Kidney capillary endothelial cell (primary cell): ENCODE data around the gene C19orf12.

Experiments
- DNase-seq: peaks from one replicate; pipeline ENCODE4 v3.0.0-alpha.2; 2018; ENCODE audit warnings: low spot score

Gene C19orf12

GRCh38 chr19:29697523-29698261, 17.4 kb downstream of the C19orf12 start:
- DNase-seq: no peak

DNA sequence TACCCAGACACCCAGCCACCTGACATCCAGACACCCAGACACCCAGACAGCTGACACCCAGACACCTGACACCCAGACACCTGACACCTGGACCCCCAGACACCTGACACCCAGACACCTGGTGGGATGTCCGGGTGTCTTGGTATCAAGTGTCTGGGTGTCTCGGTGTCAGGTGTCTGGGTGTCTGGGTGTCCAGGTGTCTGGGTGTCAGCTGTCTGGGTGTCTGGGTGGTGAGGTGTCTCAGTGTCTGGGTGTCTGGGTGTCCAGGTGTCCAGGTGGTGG, 18.6 kb downstream of the C19orf12 start:
- DNase-seq: no peak

DNA sequence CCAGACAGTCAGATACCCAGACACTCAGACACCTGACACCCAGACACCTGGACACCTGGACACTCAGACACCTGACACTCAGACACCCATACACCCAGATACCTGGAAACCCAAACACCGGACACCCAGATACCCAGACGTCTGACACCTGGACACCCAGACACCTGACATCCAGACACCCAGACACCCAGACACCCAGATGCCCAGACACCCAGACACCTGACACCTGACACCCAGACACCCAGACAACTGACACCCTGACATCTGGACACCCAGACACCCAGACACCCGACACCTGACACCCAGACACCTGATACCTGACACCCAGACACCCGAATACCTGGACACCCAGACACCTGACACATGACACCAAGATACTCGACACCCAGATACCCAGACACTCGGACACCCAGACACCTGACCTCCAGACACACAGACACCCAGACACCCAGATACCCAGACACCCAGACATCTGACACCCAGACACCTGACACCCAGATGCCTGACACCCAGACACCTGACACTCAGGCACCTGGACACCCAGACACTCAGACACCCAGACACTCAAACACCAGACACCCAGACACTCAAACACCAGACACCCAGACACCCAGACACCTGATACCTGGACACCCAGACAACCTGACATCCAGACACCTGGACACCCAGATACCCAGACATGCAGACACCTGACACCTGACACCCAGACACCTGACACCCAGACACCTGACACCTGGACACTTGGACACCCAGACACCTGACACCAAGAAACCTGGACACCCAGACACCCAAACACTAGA, 19.1 kb downstream of the C19orf12 start:
- DNase-seq: no peak

- peak; percentile 73 for DNase-seq
These were observed 20.1 kb downstream of the C19orf12 start for GRCh38 chr19:29694669-29695627.

DNA sequence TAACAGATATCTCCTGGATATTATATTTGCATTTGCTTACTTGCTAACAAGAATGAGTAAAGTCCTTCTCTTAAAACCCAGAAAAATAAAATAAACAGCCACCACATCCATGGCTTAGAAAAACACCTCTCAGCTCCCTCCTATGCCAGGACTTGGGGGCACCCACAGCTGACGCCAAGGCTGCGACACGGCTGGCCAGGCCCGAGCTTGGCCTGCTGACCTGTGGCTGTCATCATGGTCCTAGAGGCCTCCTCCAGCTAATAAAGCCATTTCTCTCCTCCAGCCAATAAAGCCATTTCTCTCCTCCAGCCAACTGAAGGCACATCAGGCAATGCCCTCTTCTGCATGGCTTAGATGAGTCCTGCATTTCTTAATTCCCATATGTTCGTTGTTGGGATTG, 20.9 kb downstream of the C19orf12 start:
- DNase-seq: no peak

GRCh38 chr19:29690842-29691241, 24.2 kb downstream of the C19orf12 start:
- DNase-seq: peak; percentile 25

DNA sequence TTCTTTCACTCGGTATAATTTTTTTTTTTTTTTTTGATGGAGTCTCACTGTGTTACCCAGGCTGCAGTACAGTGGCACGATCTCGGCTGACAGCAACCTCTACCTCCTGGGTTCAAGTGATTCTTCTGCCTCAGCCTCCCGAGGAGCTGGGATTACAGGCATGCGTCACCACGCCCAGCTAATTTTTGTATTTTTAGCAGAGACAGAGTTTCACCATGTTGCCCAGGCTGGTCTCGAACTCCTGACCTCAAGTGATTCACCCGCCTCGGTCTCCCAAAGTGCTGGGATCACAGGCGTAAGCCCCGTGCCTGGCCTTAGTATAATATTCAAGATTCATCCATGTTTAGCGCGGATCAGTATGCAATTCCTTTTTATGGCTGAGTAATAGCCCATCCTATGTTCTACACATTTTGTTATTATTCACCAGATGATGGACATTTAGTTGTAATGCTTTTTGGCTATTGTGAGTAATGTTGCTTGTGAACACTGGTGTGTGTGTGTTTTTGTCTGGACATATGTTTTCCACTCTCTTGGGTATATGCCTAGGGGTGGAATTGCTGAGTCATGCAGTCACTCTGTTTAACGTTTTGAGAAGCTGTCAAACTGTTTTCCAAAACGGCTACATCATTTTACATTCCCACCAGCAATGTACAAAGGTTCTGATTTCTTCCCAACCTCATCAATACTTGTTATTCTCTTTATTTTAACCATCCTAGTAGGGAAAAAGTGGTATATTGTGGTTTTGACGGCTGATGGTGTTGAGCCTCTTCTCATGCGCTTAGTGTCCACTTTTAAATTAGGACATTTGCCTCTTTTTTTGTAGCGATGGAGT, 26.9 kb downstream of the C19orf12 start:
- DNase-seq: no peak

GRCh38 chr19:29687244-29687896, 27.7 kb downstream of the C19orf12 start:
- no peak for DNase-seq

GRCh38 chr19:29686285-29686805, 28.7 kb downstream of the C19orf12 start:
- no peak for DNase-seq

GRCh38 chr19:29685326-29685725, 29.7 kb downstream of the C19orf12 start:
- DNase-seq: no peak

- no peak for DNase-seq
These were observed 32.1 kb downstream of the C19orf12 start for GRCh38 chr19:29683009-29683408.

DNA sequence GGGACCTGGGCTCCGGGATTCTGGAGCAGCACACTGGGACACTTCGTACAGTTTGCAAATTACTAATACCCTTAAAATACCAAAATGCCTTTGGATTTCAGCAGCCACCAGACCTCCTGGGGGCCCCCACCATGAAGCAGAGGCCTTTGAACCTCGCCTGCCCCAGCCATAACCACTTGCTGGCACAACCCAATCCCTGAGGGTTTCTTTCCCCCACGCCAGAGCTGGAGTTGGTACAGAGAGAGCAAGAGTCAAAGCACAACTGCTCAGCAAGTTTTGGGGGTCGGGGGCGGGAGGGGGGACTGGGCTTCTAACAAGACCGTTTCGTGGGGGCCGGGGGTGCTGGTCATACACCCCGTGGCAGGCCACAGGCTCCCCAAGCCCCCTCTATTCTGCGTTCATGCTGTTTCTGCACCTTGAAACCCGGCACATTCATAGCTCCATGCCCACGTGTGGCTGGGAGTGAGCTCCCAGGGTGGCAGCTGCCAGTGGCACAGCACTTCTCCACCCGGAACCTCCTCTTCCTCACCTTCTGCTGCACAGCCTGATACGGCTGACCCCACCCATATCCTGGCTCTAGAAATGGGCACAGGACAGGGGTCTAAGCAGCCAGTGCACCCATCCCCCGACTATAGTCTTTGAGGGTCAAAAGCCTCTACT, 32.7 kb downstream of the C19orf12 start:
- DNase-seq: no peak

- DNase-seq: no peak
These were observed 33.4 kb downstream of the C19orf12 start for GRCh38 chr19:29681422-29682235.

DNA sequence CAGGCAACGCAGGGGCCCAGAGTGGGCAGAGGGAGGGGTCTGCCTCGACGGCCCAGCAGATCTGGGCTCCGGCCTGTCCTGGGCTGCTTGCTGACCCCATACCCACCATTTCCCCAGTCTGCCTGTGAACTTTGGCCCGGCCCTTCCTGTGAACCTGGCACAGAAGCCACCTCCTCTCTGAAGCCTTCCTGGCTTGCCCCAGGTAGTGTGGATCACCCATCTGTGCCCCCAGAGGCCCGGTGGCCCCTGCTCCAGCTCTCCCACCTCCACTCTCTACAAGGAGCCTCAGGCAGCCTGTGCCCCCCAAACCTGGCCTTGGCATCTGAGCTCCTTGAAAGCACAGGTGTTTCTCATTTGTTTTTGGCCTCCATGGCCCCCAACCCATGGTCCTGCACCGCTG, 34.1 kb downstream of the C19orf12 start:
- no peak for DNase-seq

- DNase-seq: peak; percentile 78
These were observed 34.6 kb downstream of the C19orf12 start for GRCh38 chr19:29680447-29680846.

- no peak for DNase-seq
These were observed 35.4 kb downstream of the C19orf12 start for GRCh38 chr19:29679598-29680210.

DNA sequence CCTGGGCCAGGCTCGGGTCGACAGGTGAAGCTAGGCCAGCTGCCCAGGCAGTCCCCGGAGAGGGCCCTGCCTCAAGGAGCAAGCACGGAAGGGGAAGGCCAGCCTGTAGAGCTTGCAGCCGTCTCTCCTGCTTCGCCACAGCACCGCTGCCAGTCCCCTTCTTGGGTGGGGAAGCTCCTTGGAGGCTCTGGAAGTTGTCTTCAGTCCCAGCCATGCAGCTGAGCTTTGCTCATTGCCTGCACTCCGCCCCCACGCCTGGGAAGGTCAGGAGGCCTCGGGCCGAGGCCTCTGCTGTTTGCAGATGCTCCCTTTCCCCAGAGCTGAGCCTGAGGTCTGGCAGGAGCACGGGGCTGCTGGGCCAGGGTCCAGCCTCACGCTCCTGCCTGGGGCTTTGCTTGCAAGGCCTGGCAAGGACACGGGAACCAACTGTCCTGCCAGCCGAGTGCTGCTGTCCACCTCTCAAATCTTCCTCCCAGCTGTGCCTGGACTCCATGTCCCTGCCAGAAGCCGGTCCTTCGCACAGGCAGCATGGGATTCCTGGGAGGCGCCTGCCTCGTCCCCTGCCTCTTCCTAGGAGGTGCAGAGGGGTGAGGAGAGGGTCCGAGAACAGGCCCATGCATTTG, 36.5 kb downstream of the C19orf12 start:
- DNase-seq: no peak

GRCh38 chr19:29677001-29677817, 37.9 kb downstream of the C19orf12 start:
- DNase-seq: no peak
